CD4-positive, alpha-beta T cell treated with Interleukin-10 for 1 hour (primary cell): ENCODE results near the gene RAP1GAP.
"Not testable (repeated sequence)": the region's sequence is repeated elsewhere in the genome, so short reads cannot be mapped to it uniquely, and the experiment has no call there.

Experiments
- DNase-seq: peaks from one replicate; pipeline ENCODE4 v3.0.0-alpha.2; 2020

The RAP1GAP gene

GRCh38 chr1:21674957-21675356 lies 5.8 kb upstream of the RAP1GAP start:
- DNase-seq: no peak

- DNase-seq: not testable (repeated sequence)
Measured at GRCh38 chr1:21673853-21674252, 4.7 kb upstream of the RAP1GAP start.

DNA sequence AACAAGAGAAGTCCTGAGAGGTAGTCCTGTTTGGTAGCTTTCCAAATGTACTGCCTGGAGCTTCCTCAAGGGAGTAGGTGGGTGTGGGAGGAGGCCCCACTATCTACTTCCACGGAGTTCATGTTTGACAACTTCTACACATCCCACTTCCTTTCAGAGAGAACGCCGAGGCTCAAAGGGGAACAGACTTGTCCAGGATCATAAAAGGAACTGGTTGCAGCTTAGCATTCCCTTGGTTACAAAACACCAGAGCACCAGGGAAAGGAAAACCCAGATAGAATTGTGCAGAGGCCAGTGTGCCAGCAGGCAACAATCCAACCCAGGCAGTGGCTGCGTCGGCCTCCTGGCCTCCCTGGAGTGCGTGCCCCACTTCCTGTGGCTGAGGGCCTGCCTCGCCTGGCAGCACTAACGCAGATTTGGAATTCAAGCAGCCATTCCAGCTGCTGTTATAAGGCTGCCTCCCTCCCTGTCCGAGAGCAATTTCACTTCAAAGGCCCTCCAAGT lies 4.2 kb upstream of the RAP1GAP start:
- no peak for DNase-seq

- no peak for DNase-seq
Measured at GRCh38 chr1:21672478-21673276, 3.5 kb upstream of the RAP1GAP start.

DNA sequence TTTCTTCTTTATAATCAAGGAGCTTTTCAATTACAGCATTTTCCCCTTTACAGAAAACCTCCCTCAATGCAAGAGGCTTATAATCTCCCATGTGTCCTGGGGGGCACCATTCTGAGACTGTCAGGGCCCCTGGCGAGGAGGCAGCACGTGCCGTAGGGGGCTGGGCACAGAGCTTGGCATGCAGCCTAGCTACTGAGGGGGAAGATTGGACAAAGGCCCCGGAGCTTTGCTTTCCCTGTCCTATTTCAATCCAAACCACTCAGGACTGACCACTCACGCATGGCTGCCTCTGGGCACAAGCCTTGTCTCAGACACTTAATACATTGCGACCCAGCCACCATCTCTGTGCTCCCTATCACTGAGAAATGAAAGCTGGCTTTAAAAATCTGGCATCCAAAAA lies 2.8 kb upstream of the RAP1GAP start:
- no peak for DNase-seq

DNA sequence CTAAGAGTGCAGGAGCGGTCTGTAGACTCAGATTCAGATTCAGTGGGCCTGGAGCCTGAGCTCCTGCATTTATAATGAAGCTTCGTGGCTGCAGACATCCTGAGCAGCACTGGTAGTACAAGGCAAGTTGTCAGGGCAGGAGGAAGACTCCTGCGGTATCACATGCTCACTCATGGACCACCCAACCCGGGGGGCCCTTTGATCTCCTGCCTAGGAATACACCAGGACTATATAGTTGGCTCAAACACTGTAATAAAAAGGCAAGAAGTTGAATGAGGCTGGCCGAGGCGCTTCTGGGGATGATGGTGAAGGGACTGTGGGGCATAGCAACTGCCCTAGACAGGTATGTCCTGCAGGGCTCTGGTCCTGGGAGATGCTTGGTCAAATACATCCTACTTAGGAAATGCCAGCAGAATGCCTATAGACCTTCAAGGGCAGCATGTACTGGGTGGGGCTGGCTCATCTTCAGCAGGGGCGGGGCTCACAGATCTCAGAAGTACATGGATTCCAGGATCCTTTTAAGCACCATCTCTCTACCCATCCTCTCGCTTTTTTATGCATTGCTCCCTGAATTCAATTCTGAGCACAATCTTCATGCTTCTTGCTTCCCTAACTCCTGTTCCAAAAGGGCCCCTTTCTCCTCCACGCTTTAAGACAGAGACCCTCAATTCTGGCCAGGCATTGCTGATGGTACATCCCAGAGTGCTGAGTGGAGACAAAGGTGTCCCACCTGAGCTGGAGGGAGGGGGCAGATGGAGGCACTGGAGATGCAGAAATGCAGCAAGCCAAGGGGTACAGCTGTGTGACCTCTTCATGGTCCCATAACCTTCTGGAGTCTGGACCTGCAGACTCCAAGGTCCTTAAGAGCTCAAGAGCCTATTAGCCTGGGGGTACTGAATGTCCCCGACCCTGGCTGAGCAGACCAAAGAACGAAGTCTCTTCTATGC lies 2.1 kb upstream of the RAP1GAP start:
- no peak for DNase-seq

DNA sequence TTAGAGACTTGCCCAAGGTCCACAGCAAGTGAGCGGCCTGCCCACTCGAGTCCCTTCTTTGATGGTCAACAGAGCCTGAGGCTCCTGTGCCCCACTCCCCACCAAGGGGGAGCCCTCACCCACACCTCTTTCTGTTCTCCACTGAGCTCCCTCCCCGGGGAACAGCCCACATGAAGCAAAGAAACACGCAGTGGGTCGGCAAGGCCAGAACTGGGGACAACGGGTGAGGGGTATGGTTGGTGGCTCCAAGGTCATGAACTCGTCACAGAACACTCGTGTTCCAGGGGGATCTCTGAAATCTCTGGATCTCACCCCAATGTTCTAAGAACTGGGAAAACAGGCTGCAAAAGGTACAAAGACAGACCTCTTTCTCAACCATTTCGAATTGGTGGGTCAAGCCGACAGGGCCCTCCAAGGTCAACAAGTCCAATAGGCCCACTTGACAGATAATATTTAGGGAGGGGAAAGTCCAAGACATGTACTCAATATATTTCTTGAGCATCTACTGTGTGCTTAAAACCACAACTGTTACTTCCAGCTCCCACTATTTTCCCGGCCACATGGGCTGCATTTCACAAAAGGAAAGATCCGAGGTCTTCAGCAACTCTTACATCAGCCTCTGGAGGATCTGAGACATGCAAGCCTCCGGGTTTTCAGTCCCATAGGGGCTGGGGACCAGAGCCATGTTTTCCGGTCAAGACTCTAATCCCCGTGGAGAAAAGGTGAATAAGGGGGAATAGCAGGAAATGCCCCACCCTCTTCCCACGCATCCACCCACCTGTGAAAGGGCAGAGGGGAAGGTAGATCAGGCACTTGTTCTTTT lies 1.1 kb upstream of the RAP1GAP start:
- no peak for DNase-seq

DNA sequence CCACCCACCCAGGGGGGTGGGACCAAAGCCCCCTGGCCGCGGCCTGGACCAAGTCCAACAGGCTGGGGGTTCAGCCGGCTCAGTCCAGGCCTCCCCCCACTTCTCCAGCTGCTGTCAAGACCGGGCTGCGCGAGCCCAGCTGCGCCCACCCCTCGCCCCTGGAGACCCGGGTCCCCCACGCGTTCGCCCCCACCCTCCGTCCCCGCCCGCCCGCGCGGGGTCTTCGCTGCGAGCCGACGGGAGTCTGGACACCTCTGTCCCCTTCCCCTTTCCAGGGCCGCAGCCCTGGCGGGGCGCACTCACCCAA lies 253 bp downstream of the RAP1GAP start:
- no peak for DNase-seq

DNA sequence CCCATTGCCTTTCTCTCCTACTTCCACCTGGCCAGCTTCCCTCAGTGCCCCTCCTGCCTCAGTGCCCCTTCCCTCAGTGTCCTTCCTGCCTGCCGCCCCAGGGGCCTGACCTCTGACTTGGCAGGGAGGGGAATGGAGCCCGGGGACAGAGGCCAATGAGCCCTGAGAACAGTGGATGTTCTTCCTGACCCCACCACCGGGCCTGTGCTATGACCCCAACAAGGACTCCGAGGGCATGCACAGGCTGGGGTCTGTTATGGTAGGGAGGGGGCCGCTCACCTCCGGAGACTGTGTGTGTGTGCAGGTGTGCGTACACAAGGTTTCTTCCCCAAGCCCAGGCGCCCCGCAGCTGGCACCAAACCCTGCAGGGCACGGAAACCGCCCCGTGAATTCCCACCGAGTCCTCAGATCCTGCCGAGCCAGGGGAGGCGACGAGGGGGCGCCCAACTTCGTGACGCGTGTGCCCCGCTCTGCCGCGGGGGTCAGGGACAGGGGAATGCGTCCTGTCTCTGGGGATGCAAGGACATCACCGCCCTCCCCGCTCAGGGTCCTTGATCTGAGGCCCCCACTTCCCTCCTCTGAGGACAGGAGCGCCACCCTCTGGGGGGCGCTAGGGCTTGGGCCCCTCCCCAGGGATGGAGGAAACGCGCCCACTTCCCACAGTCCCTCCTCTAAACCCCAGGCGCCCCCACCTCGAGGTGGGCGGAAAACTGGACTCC lies 766 bp downstream of the RAP1GAP start:
- no peak for DNase-seq

DNA sequence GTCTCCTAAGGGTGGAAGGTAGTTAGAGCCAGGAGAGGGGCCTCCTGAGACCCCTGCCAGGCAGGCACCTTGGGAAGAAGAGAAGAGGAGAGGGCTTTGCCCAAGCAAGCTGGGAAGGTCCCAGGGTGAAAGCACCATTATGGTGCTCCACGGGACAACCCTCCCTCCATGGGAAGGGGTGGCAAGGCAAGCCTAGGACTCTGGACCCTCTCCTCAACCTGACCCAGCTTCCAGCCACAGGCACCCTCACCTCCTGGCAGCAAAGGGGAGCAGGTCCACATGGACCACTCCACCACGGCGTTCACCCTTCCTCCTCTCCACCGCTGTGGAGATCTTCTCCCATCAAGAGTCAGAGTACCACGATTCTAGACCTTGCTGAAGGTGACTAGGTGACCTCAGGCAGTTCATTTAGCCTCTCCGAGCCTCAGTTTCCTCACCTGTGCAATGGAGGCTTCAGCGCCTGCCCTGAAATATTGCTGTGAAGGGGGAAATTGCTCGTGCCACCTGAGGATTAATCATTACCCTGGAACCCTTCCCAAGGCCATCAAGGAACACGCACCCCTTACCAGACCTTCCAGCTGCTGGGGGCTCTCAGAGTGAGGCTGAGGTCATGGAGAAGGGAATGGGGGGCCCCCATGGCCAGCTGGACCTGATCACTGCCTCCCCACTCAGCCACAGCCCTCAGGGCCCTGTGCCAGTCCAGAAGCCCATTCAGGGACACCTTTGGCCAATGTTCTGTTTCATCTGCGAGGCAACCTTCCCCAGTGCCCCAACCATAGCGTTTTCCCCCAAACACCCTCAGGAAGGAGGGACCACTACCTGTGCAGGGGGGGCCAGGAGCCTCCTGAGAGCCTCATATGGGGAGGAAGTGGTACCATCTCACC lies 1.6 kb downstream of the RAP1GAP start:
- DNase-seq: no peak

DNA sequence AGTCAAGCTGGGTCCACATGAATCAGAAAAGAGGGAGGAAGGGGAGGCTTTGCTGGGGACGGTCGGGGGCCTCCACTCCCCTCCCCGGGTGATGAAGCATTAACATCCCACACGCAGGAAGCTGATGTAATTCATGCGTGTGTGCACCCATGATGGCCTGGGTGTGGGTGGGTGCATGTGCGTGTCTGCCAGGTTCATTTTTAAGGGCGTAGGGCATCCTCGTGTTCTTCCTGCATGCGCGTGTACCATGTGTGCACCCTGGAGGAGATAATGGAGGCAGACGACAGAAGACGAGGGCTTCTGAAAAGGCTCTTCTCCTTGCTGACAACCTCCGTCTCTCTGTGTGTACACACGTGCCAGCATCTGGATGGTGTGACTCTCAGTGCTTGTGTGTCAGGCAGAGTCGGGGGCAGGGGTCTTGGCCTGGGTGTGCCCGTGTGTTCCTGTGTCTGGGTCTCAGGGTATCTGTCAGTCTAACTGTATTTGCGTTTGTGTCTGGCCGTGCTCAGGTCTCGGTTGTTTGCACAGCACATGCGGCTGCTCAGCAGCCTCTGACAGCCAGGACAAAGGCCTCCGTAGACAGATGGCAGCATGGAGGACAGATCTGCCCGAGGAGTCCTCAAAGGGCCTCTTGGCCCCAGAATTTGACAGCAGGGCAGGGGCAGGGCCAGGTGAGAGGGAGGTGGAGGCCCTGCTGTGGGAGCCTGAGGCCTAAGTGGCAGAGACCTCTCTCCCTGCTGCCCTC lies 2.4 kb downstream of the RAP1GAP start:
- no peak for DNase-seq

- no peak for DNase-seq
Measured at GRCh38 chr1:21665711-21666575, 3.2 kb downstream of the RAP1GAP start.

DNA sequence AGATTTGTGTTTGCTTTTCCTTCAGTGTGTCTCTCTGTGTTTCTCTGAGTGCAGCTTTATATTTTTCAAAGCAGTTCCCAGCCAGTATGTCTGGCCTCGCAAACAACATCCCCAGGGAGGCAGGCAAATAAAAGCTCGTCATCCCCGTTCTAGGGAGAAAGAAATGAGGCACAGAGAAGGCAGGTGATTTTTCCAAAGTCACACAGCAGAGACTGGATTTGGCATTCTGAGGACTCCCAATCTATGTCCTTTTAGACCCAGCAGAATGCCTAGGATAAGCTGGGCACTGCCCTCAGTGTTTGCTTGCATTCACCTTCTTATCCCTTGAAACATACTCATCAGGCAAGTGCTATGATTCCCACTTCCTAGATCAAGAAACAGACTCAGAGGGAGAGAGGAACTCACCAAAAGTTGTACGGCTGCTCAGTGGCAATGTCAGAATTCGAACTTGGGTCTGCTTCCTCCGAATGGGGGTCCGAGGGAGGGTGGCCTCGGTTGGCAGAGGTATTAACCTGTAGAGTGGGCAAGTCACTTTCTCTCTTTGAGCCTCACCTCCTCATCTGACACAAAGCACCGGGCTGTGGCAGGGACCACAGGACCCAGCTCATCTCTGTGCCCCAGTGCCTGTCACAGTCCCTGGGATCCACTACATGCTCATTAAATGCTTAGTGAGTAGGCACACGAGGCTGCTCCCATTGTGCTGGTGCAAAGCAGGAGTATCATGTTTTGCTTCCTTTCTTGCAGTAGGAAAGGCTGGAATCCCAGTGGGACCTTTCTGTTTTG lies 4.2 kb downstream of the RAP1GAP start:
- DNase-seq: no peak

GRCh38 chr1:21663951-21664805 lies 5.0 kb downstream of the RAP1GAP start:
- no peak for DNase-seq

DNA sequence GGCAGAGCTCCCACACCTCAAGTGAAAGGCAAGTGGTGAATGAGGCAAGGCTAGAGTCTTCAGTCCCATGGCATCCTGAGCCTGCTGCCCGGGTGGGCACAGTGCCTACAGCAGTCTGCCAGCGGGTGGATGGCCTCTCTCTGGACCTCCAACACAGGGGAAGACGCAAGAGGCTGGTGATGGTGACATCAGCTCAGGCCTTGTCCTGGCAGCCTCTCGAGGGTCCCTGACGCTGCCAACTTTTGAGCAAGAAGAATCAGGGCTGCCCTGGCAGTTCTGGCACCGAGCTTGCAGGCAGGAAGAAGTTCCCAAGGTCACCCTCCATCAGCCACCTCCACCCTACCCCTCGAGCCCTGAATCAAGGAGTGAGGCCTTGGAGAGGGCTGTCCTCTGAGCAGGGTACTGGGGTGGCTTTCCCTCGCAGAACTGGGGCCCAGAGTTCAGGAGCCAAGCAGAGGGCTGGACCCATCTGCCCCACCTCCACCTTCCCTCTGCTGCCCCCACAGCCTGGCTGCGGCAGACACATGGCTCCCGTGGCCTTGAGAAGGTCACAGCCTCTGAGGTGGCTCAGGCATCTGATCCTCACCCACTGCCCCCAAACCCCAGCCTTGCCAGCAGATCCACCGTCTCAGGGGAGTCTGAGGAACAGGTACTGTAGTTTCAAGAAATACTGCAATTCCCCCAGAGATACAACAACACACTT lies 5.8 kb downstream of the RAP1GAP start:
- DNase-seq: no peak

DNA sequence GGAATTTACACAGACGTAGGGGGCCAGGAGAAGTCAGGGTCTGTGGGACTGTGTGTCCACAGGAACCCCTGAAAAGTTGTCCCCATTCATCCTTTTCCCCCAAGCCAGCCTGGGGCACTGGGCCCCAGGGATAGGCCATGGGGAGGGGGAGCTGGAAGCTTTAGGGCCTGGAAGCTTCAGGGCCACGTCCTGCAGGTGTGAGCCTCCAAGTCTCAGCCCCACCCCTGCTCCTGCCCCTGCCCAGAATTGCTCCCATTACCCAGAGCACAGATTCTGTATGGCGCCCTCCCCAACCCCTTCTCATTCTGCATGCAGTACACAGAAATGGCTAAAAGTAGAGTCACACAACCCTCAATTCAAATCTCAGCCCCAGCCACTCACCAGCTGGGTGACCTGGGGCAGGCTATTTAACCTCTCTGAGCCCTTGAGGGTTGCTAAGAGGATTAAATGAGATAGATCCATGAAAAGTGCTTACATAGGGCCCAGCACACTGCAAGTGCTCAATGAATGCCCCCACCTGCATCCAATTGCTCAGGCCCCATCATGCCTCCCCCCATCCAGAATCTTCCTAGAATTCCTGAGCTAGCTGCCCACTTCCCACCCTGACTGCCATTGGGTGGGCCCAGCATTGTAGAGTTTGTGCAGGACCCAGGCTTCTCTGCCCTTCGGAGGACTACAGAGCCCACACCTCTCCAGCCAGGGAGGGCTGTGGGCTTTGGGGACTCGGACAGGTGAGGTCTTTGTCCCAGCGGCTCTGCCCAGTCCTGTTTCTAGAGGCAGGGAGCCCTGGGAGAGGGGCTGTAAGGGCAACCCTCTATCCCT lies 6.5 kb downstream of the RAP1GAP start:
- no peak for DNase-seq
